ENCODE measurements around the gene MOCS3. TPM values are rescaled to one million over a fixed set of nuclear protein-coding genes. Genes with fewer than 3 reads are reported as not detected.
"Not testable (repeated sequence)": the region's sequence is repeated elsewhere in the genome, so short reads cannot be mapped to it uniquely, and the experiment has no call there.

The MOCS3 gene
- total RNA-seq, 4 donors from 2014 or later = 3.3 to 5.5 (median 3.6) TPM

GRCh38 chr20:50969435-50969834 is 10.8 kb downstream of the MOCS3 start:
- no peak for DNase-seq (ENCODE audit: low spot score)
- TF ChIP-seq CTCF (IDR thresholded peaks at IDR 0.05) = no peak
- ATAC-seq (ENCODE audit: low FRiP score) = no peak

GRCh38 chr20:50969912-50970311 is 11.3 kb downstream of the MOCS3 start:
- no peak for TF ChIP-seq CTCF (IDR thresholded peaks at IDR 0.05)
- ATAC-seq (ENCODE audit: low FRiP score) (no peak), DNase-seq (ENCODE audit: low spot score) (no peak)

- ATAC-seq (ENCODE audit: low FRiP score) = no peak
- DNase-seq (ENCODE audit: low spot score) = no peak
- no peak for TF ChIP-seq CTCF (IDR thresholded peaks at IDR 0.05)
Observed at GRCh38 chr20:50975701-50976330, 17.2 kb downstream of the MOCS3 start.

GRCh38 chr20:50977066-50978021 is 18.7 kb downstream of the MOCS3 start:
- no peak for TF ChIP-seq CTCF (IDR thresholded peaks at IDR 0.05)
- no peak for DNase-seq (ENCODE audit: low spot score)
- ATAC-seq (ENCODE audit: low FRiP score) = no peak

- ATAC-seq (ENCODE audit: low FRiP score); DNase-seq (ENCODE audit: low spot score): not testable (repeated sequence)
Observed at GRCh38 chr20:50978533-50978932, 19.9 kb downstream of the MOCS3 start.

GRCh38 chr20:50980071-50980681 is 21.6 kb downstream of the MOCS3 start:
- TF ChIP-seq CTCF (IDR thresholded peaks at IDR 0.05) = no peak
- peak; percentile 64 for ATAC-seq (ENCODE audit: low FRiP score)
- no peak for DNase-seq (ENCODE audit: low spot score)

All from omental fat pad (tissue), 4 donors.